ENCODE data around the gene GPR37.

The GPR37 gene, protein sequence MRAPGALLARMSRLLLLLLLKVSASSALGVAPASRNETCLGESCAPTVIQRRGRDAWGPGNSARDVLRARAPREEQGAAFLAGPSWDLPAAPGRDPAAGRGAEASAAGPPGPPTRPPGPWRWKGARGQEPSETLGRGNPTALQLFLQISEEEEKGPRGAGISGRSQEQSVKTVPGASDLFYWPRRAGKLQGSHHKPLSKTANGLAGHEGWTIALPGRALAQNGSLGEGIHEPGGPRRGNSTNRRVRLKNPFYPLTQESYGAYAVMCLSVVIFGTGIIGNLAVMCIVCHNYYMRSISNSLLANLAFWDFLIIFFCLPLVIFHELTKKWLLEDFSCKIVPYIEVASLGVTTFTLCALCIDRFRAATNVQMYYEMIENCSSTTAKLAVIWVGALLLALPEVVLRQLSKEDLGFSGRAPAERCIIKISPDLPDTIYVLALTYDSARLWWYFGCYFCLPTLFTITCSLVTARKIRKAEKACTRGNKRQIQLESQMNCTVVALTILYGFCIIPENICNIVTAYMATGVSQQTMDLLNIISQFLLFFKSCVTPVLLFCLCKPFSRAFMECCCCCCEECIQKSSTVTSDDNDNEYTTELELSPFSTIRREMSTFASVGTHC

DNA sequence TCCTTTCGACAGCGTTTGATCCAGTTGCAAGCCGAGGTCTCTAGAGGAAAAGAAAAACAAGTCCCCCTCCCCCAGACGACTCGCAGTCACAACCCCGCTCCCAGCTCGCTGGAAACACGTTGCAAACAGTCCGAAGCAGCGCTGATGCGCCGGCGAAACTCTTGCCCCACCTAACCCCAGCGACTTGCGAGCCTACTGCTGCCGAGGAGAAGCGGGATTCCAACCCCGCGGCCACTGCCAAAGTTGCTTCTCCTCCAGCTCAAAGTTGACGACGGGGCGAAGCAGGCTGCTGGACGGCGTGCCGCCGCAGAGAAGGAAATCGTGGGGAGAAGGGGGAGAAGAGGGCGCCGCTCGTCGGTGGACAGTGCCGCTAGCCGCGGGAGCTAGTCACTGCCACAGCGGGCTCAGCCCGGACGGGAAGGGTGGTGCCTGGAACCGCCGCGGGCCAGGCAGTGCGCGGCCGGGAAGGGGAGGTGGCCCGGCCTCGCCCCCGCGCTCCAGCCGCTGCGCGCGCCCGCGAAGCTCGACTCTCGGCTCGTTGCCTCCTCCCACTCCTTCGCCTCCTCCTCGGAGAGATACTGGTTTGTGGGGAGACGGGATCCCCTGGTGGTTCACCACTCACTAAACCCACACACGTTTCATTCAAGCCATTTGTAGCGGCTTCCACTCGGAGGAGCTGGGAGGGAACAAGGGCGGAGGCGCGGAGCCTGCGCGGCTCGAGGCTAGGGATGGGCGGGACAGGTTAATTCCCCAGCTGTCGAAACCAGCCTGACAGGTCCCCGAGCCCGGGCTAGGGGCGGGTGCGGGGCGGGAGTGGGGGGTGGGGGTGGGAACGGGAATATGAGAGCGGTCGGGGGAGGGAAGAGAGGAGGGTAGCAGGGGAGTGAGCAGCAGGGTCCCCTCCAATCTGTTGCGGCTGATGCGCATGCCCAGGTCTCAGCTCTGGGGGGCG, at the start of gene GPR37:
Gene GPR37, minus strand, starts transcription at position 392 of the 952 bp plus-strand sequence. CDS start 816 bp downstream, outside the sequence.
- DNase-seq = no peak

DNA sequence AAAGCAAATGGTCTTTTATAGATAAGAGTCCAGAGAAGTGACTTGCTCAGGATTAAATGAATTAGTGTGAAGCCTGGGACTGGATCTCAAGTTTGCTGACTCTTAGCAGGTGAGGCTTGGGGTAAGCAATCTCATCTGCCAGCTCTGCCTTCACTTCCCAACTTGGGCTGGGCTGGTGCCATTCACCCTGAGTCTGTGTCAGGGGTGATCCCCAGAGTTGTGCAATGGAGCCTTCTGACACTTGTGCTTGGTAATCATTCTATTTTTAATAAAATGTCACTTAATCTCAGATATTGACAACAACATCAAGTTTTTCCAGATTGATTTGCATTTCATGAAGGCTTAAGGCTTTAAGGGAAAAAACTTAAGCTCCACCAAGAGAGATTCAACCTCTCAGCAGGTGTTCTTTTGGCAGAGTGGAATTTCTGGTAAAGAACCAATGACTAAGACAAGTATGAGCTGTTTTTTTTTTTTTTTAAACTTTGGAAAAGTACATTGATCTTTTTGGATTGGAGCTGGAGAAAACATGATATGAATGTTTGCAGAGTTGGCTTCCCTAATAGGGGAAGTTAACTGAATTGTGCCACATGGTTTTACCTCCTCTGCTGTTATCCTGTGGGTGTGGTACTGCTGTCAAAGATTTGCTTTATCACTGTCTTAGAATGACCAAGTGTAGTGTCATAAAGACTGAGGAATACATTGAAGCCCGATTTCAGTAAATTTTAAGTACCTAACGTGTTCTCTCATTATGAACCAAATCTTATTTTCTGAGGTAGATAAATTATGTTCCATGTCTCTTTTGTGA, 48.6 kb upstream of the GPR37 start:
- DNase-seq = no peak

DNA sequence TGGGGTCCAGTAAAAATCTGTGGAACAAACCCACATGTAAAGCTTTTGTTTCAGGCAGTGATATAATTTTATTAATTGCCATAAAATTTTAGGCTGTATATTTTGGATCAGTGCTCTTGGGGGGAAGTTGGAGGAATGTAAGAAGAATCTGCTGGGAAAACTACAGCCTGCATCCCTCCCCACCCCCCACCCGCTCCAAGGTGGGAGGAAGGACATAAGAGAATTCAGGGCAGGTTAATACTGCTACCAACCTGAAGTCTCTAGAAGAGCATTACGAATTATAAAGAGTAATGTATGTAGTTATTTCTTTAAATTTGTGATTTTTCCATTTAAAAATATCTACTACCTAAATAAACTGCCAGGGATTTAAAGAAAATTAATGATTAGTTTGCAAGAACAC, 47.2 kb upstream of the GPR37 start:
- no peak for DNase-seq

DNA sequence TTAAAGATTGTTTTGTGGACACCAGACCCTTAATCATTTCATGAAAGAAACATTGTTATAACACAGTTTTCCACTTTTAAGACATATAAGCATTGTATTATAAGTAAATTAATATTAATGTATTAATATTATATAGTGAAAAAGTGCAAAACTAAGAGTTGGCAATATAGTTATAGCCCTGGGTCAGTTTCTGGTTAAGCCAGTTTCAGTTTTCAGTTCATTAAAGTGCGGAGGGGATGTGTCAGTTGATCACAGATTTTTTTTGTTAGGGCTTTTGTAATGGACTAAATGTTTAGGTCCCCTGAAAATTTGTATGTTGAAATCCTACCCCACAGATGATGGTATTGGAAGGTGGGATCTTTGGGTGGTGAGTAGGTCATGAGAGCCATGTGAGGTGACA, 45.7 kb upstream of the GPR37 start:
- no peak for DNase-seq

DNA sequence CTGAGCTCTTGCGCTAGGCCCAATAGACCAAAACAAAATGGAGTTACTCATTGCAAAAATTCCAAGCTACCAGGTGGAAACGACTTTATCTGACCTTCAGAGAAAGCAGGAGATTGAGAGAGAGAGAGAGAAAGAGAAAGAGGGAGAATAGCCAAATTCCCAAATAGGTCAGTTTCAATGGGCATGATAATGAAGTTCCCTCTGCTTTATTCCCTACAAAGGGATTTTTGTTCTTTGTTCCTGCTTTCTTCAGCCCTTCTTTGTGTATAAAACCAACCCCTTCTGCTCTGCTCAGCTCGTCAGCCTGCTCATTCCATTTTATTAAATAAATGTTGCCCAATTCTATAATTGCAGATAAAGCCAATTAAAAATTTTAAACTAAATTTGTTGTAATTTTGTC, 45.0 kb upstream of the GPR37 start:
- DNase-seq = no peak

DNA sequence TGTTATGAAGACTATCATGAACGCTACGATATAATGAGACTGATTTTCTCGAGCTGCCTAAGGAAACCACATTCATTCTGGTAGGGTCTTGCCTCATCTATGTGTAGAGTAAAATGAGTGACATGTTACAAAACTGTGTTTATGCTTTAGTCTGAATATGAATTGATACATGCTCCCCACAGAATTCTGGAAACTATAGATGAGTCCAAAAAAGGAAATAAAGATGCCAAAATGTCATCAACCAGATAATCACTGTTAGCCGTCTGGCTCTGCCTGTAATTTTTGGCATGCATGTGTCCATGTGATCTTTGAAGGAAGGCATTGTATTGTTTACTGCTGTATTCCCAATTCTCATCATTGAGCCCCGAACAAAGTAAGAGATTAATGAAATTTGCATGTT, 42.6 kb upstream of the GPR37 start:
- DNase-seq = no peak

DNA sequence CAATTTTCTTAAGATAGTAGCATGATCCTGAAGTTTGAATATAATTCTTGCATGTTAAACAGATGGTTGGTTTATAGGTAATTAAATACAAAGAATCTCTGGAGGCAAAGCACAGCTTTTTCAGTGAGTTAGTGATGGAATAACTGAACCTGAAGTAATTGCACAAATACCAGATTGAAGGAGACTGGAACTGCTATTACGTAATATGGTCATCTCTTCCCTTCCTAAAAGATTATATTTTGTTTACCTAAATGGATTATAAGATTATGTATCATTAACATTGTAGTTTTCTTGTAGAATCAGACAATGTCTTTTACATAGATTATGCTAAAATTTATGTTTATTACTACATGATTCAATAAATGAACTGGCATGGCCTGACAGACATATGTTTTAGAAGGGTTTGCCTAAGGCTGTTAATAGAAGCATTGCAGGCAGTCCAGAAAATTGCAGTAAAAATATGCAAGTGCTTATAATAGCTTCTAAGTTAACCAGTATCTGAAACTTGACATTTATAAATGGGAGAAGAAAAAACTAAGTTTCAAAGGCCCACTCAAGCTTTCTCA, 35.8 kb upstream of the GPR37 start:
- DNase-seq = no peak

DNA sequence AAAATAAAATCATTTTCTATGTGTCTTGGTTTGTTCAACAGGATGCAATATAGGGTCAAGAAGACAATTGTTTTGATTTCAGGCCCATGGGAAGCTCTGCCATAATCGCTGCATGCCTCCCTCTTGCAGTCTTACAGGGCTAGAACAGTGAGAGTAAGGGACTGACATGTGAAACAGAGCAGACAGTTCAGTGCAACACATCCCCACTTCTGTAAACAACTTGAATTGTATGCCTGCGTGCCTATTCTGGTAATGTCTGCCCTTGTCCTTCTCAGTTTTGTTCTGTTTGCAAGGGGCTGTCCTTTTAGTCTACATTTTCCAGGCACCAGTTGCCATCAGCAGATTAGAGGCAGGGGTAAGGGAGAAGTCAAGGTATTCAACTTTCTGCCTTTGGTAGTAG, 34.8 kb upstream of the GPR37 start:
- no peak for DNase-seq

DNA sequence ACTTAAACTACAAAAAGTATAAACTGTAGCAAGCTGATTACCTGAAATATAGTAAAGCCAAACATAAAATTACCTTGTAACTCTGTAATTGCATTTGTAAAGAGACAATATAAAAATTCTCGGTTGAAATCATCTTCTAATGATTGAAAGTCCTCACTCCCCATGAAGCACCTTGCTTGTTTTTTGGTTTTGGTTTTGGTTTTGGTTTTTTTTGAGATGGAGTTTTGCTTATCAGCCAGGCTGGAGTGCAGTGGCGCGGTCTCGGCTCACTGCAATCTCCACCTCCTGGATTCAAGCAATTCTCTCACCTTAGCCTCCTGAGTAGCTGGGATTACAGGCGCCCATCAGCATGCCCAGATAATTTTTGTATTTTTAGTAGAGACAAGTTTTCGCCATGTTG, 33.9 kb upstream of the GPR37 start:
- no peak for DNase-seq

DNA sequence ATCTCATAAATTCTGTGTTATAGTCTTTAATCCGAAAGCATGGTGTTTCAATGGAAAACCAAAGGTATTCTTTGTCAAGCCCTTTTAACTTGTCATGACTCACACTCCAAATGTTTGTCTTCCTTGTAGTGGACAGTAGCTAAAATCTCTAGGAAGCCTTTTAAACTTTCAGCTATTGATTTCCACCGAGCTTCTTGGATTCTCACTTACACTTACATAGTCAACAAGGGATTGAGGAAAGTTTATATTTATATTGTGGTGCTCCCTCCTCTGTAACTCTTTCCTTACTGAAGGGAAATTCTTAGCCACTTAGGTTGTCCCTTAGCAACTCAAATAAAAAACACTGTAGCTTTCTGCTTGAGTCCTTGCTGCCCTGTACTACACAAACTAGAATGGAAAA, 31.2 kb upstream of the GPR37 start:
- DNase-seq = no peak

DNA sequence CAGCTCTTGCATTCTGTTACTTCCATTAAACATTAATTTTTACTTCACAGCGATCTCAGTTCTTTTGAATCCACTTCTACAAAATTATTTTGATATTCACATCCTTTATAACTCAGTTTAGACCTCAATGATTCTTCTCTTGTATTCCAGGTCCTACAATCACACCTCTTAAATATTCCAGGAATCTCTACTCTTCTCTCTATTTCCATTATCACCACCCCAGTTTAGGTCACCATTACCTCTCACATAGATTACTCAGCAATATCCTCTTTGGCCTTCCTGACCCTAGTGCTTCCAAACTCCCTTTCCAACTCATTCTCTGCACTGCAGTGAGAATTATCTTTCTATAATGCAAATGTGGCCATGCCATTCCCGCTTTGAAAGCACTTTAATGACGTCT, 27.1 kb upstream of the GPR37 start:
- DNase-seq = no peak

DNA sequence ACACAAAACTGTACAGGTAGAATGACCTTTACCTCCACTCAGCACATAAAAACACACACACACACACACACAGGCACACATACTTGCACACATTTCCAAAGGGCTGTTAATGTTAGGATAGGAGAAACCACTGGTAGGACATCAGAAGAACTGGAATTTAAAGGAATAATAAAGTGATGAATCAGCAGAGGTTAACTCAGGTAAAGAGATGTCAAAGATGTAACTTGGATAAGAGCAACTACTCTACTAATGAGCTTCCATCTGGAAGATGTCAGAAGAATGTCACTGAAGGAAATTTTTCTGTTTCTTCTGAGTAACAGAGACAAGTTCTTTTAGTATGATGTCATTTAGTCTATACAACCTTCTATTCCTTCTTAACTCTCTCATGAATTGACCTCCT, 26.4 kb upstream of the GPR37 start:
- no peak for DNase-seq

DNA sequence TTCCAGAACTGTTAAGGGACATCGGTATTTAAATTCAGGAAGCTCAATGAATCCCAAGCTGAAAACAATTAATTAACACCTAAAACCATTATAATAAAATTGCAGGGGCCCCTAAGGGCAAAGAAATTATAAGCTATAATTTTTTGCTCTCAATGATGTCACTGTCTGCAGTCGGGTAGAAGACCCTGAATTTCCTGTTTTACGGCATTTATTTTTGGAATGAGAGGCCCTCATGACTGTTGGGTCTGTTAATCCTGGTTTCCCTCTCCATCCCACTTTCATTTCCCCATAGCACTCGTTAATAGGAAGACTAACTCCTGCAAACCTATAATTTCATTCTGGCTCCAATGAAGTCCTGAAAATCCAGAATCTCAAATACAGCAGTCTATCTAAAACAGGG, 25.8 kb upstream of the GPR37 start:
- no peak for DNase-seq

DNA sequence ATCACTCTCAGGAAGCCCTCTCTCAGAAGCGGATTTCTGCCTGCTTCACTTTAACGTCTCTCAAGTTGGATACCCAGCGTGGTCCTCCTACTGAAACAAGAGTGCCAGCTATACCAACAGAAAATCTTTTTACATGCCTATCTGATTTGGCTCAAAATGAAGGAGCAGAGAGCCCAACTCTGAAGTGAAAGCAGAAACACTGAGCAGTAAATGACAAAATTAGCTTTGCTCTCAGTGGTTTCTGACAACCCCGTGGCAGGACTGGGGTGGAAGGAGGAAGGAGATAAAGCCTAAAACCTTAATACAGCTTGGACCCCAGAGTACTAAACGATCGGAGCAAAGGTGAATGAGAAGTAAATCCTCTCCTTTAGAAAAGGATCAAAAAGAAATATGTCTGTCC, 25.1 kb upstream of the GPR37 start:
- no peak for DNase-seq

DNA sequence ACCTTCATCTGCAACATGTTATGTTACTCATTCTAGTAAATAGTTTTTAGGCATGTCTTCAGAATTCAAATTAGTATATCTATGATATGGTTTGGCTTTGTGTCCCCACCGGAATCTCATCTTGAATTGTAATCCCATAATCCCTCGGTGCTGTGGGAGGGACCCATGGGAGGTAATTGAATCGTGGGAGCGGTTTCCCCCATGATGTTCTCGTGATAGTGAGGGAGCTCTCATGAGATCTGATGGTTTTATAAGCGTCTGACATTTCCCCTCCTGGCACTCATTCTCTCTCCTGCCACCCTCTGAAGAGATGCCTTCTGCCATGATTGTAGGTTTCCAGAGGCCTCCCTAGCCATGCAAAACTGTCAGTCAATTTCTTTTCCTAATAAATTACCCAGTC, 20.4 kb upstream of the GPR37 start:
- no peak for DNase-seq

DNA sequence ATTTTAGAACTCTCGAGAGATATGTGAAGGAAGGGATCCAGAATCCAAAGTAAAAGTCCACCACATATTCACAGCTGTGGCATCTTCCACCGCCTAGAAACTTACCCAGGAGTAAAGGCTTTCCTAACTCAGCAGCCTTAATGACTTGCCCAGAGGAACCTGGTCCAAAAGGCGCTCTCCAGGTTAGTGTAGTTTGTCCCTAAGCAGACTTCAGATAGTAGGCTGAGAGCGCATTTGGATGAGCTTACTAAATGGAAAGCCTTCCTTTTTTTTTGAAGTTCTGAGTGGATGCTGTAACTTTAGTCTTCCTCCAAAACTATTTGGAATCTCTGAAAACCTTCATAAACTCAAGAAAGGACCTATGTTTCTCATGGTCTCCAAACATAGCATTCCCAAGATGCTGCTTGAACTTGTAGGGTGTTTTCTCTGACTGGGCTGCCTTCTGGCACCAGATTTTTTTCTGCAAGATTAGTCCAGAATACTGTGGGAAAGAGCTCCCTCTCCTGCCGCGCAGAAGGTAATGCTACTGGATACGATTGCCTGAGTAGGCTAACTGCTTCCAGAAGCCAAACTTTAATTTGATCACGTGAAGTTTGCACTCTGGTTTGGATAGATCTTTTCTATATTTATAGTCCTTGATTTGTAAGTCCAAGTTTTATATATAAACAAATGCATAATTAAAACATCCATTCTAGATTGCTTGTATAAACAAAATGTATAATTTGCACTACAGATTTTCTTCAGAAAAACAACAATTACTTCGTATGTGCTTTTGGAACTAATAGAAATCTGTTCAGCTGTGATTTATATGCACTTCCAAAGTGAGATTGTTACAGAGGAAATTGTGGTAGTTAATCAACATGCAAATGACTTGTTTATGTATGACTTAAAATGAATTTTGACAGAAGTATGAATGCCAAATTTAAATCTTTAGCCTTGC, 19.6 kb upstream of the GPR37 start:
- DNase-seq = no peak

DNA sequence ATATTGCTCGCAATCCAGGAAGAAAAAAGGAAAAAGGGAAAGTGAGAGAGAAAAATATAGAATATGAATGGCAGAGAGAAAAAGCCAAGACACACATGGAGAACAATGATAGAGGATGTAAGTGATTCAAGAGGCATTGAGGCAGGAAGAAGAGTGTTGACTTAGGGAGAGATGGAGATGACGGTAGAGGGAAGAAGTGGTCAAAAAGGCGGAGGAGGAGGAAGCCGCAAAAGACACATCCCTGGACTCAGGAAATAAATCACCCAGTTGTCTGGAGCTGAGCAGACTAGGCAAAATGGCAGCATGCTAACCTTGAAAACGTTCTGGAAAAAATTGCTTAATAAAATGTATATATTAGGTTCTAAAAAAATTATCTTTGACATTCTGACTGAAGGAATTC, 17.7 kb upstream of the GPR37 start:
- DNase-seq = no peak

DNA sequence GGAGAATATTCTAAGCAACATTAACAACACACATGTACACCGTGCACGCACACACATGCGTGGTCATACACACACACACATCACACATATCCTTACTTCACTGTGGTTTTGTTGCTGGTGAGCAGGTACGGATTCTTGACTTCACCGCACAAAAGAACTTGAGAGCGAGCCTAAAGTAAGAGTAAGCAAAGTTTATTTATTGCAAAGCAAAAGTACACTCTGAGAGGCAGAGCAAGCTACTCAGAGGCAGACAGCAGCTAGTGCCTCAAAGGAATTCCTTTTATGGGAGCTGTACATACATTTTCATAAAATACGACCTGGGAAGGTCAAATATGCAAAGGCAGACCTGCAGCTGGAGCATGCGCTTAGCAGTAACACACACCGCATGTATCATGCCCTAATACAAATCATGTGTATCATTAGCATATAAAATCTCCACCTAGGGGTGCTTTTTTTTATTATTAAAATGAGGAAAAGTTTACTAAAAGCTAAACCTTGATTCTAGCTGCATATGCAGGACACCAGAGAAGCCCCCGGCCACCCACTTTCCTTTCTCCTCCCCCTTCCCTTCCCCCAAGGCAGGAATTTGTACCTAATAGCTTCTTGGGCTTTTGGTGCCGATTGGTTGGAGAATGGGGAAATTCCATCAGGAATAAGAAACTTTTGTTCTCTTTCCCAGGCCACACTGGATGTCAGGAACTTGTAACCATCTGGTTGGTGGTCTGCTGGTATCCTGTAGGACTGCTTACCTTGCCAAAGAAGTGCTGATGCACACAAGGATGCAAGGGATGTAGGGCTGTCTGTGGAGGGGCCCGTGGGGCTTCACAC, 16.5 kb upstream of the GPR37 start:
- no peak for DNase-seq

DNA sequence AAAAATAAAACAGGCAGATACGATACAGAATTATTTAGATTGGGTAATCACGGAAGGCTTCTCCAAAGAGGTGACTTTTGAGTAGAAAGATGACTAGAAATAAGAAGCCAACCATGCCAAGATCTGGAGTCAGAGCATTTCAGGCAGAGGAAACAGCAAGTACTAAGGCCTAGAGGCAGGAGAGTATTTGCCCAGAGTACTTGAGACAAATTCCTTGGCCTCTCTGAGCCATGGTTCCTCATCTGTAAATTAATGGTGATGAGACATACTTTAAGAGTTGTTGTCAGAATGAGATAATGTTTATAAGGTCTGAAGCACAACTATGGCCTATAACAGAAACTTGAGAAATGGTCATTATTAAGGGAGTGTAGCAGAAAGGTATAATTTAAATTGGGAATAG, 15.8 kb upstream of the GPR37 start:
- DNase-seq = no peak

DNA sequence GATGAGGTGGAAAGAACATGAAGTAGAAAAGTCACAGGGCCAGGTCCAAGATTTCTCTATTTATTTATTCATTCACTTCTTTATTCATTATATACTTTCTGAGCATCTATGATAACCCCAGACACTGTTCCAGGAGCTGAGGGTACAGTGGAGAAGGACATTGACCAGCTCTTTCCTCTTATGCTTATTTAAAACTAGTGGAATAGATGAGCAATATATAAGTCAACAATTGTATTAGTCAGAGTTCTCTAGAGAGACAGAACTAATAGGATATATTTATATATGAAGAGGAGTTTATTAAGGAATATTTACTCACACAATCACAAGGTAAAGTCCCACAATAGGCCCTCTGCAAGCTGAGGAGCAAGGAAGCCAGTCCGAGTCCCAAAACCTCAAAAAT, 15.0 kb upstream of the GPR37 start:
- no peak for DNase-seq

All from CD4-positive, alpha-beta T cell treated with Interleukin-4 for 1 hour (primary cell).